Ectodermal cell (in vitro differentiated cells): ENCODE results near the gene DRD5. TPM values are rescaled to one million over a fixed set of nuclear protein-coding genes. Genes with fewer than 3 reads are reported as not detected.
A peak's percentile ranks its signal among the peaks of the same experiment; 100 is the strongest.
"Not testable (repeated sequence)": the region's sequence is repeated elsewhere in the genome, so short reads cannot be mapped to it uniquely, and the experiment has no call there.

ENCODE experiments used
- H3K27ac ChIP-seq: 2 replicates; pipeline ENCODE4 v1.7.0; 2013; ENCODE audit warnings: mild to moderate bottlenecking, low read depth, low read length; ENCODE audit not compliant: insufficient read depth, poor library complexity, severe bottlenecking
- H3K27me3 ChIP-seq: 2 replicates; pipeline ENCODE4 v1.7.0; 2013; ENCODE audit warnings: mild to moderate bottlenecking, low read length; ENCODE audit not compliant: insufficient read depth, control insufficient read depth, poor library complexity, severe bottlenecking
- H3K36me3 ChIP-seq: one replicate; pipeline ENCODE4 v1.7.0; 2013; ENCODE audit warnings: low read length; ENCODE audit not compliant: control insufficient read depth, insufficient read depth
- H3K4me1 ChIP-seq: one replicate; pipeline ENCODE4 v1.7.0; 2013; ENCODE audit warnings: low read length; ENCODE audit not compliant: control insufficient read depth, insufficient read depth
- H3K4me3 ChIP-seq: 2 replicates; pipeline ENCODE4 v1.7.0; 2013; ENCODE audit warnings: low read depth, low read length, control low read depth; ENCODE audit not compliant: insufficient read depth
- H3K9me3 ChIP-seq: 2 replicates; pipeline ENCODE4 v1.7.0; 2013; ENCODE audit warnings: mild to moderate bottlenecking, low read length, moderate library complexity; ENCODE audit not compliant: control insufficient read depth
- WGBS, 2 experiments: methylation state at CpG; one replicate each; pipeline ENCODE4 v1.1.7; 2013; ENCODE audit warnings: missing lambda C conversion rate in 2 of 2; 5-methylcytosine and 5-hydroxymethylcytosine counted together
- polyA plus RNA-seq, 4 experiments: library from polyadenylated mRNA; stranded (reverse); fragments of 50-300 nt; gene quantifications; one replicate each; pipeline ENCODE4 v1.2.3, GENCODE V29; 2013

Gene DRD5
- 0.33 TPM for polyA plus RNA-seq (2013, experiment 1 of 4)
- 0.16 TPM for polyA plus RNA-seq (2013, experiment 2 of 4)
- polyA plus RNA-seq (2013, experiment 3 of 4) = 0.16 TPM
- 0.53 TPM for polyA plus RNA-seq (2013, experiment 4 of 4)

DNA sequence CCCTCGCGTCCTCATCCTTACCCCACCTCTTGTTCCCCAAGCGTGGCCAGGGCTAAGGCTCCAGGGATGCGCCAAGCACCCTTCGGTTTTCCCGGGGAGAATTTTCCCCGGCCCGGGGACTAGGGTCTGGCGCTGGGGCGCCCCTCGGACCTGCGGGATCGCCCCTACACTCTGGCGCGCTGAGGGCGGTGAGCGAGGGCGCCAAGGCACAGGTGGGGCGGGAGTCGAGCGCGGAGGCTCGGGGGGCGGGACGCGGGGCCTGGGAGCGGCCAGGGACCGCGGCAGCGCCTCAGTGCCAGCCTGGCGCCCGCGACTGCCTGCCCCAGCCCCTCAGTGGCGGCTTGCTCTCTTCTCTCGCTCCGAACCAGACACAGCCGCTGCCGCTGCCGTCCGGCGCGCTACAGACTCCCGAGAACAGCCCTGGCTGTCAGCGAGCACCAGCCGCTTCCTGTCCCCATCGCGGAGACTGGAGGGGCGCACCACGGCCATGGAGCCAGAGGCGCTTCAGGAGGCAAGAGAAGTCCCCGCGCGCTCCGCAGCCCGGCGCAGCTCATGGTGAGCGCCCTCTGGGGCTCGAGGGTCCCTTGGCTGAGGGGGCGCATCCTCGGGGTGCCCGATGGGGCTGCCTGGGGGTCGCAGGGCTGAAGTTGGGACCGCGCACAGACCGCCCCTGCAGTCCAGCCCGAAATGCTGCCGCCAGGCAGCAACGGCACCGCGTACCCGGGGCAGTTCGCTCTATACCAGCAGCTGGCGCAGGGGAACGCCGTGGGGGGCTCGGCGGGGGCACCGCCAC, at the start of gene DRD5:
Gene DRD5 (plus strand): TSS at position 292 of the 793 bp plus-strand sequence. CDS start 396 bp downstream, at position 688.
- Histone ChIP-seq H3K27ac (no peak within 1 kb of the TSS), H3K4me1 (no peaks in the 10 kb centered on the region), H3K27me3 (peaks cover 46% of the 10 kb centered on the region), H3K36me3 (no peaks in the 10 kb centered on the region), H3K4me3 (peak within 1 kb of the TSS; percentile 36), H3K9me3 (no peaks in the 10 kb centered on the region)
- 9% methylated on average over 78 of the region's 78 CpGs for WGBS, 2 experiments

DNA sequence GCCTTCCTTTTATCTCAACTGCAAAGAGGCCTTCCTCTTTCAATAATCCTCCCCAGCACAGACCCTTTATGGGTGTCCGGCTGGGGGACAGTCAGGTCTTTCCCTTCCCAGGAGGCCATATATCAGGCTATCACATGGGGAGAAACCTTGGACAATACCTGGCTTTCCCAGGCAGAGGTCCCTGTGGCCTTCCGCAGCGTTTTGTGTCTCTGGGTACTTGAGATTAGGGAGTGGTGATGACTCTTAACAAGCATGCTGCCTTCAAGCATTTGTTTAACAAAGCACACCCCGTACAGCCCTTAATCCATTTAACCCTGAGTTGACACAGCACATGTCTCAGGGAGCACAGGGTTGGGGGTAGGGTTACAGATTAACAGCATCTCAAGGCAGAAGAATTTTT, 49.2 kb upstream of the DRD5 start:
- H3K4me3 ChIP-seq, H3K27ac ChIP-seq, H3K27me3 ChIP-seq, H3K9me3 ChIP-seq, H3K4me1 ChIP-seq, H3K36me3 ChIP-seq: not testable (repeated sequence)
- 35 to 53% methylated on average over 3 to 4 of the region's 4 CpGs for WGBS, 2 experiments

DNA sequence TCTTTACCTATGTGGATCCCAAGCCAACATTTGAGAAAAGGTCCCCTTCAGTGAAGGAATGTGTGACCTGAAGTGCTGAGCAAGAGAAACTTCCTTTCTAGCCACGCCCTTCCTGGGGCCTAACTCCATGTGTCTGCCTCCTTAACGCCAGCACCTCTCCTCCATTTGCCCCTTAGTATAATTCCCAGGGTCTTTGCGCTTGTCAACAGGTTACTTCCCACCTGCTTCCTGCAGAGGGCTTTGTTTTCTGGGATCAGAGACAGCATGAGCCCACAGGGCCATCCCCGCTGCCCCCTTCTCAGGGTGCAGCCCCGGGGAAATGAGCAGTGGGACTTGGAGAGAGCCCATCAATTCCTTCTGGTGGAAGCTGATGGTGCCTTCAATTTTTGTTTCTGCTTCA, 45.9 kb upstream of the DRD5 start:
- WGBS, 2 experiments = 68 to 73% methylated on average over 5 of the region's 5 CpGs
- Histone ChIP-seq H3K9me3 (no peaks in the 10 kb centered on the region), H3K4me1 (no peaks in the 10 kb centered on the region), H3K27me3 (no peaks in the 10 kb centered on the region), H3K36me3 (no peaks in the 10 kb centered on the region), H3K27ac (no peak overlapping the region), H3K4me3 (no peak overlapping the region)

DNA sequence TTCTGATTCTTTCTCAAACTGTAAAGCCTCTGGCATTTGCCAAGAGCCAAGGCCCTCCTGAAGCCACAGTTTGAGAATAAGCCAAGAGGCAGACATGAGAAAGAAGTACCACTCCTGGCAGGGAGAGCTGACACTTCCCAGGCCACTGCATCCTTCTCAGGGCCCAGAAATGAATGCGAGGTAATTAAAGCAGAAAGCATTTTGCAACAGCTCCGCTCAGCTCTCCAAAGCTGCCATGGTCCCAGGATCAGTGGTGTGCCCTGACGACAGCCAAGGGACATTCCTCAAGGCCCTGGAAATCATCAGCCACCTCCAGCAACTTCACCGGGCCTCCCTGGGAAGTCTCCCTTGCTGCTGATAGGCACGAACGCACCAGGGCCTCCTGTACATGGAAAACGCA, 44.2 kb upstream of the DRD5 start:
- WGBS, 2 experiments = 65 to 69% methylated on average over 7 of the region's 7 CpGs
- H3K9me3 ChIP-seq, H3K4me1 ChIP-seq, H3K27me3 ChIP-seq, H3K4me3 ChIP-seq, H3K36me3 ChIP-seq, H3K27ac ChIP-seq: not testable (repeated sequence)

DNA sequence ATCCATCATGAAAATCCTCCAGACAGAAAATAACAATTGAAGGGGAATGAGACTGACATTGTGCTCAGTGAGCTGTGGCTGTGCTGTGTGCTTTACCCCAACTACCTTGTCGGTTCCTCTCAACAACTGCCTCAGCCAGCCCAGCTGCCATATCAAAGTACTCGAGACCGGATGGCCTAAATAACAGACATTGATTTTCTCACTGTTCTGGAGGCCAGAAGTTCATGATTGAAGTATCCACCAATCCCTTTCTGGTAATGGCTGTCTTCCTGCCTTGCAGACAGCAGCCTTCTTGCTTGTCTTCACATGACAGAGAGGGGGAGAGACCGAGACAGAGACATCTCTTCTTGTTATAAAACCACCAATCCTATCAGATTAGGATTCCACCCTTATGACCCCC, 37.6 kb upstream of the DRD5 start:
- WGBS, 2 experiments = 87 to 91% methylated on average over 3 to 4 of the region's 4 CpGs

DNA sequence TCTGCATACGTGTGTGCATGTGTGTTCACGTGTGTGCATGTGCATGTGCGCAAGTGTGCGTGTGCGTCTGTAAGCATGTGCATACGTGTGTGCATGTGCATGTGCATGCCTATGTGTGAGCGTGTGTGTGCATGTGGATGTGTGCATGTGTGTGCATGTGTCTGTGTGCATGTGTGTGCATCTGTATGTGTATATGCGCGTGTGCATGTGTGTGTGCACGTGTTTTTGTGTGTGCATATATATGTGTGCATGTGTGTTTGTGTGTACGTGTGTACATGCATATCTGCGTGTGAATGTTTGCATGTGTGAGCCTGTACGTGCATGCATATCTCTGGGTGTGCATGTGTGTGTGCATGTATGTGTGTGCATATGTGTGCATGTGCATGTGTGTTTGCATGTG, 35.7 kb upstream of the DRD5 start:
- H3K4me3 ChIP-seq = no peak overlapping the region
- H3K27me3 ChIP-seq = no peaks in the 10 kb centered on the region
- no peaks in the 10 kb centered on the region for H3K4me1 ChIP-seq
- no peaks in the 10 kb centered on the region for H3K36me3 ChIP-seq
- 92 to 95% methylated on average over 13 of the region's 13 CpGs for WGBS, 2 experiments
- no peaks in the 10 kb centered on the region for H3K9me3 ChIP-seq
- H3K27ac ChIP-seq = no peak overlapping the region

More for the DNA sequence above, 37.6 kb upstream of the DRD5 start:
- H3K9me3 ChIP-seq, H3K4me3 ChIP-seq, H3K27ac ChIP-seq, H3K4me1 ChIP-seq, H3K27me3 ChIP-seq, H3K36me3 ChIP-seq: not testable (repeated sequence)

DNA sequence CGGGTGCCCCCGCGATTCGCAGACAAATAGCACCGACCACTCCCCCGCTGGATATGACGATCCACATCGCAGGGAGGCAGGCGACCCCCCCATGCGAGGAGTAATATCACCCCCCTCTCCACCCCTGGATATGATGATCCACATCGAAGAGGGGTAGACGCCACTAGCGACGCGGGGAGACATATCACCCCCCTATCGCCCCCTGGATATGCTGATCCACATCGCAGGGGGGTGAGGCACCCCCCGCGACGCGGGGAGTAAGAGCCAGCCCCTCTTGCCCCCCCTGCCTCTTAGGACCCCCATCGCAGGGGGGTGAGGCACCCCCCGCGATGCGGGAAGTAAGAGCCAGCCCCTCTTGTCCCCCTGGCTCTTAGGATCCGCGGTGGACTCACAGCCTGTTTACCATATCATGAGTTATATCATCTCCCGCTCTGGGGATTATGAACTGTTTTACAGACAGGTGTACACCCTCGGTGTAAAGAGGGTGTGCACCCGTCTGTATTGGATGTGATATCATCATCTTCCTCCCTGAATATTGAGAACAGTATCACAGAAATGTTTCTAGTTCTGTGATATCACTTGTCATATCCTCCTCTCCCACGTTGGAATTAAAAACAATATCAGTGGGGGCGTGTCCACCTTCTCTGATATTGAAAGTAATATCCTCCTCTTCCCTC, 22.7 kb upstream of the DRD5 start:
- no peak overlapping the region for H3K27ac ChIP-seq
- H3K4me3 ChIP-seq = no peak overlapping the region
- H3K27me3 ChIP-seq = peaks cover 12% of the 10 kb centered on the region
- H3K36me3 ChIP-seq = no peaks in the 10 kb centered on the region
- 66 to 69% methylated on average over 31 to 32 of the region's 32 CpGs for WGBS, 2 experiments
- H3K9me3 ChIP-seq = no peaks in the 10 kb centered on the region
- no peaks in the 10 kb centered on the region for H3K4me1 ChIP-seq

DNA sequence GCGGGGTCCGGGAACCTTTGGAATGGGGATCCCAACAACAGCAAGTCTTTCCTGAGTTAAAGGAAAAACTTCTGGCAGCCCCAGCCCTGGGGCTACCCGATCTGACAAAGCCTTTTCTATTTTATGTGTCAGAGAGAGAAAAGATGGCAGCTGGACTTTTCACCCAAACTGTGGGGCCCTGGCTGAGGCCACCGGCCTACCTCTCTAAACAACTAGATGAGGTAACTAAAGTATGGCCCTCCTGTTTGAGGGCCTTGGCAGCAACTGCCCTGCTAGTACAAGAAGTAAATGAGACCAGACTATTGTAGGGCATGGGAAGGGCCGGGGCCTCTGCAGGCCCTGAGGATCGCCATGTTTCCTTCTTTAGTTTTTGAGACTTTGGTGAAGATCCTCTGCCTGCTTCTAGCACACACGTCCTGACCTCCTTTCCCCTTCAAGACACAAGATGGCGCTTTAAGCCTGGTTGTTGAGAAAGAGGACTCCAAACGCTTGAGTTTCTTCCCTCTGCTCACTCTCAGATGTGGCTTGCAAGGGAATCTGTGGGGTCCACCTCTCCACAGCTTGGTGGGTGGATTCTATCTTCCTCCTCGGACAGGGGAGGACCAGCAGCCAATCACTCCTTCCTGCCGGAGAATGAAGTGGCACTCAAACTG, 18.5 kb upstream of the DRD5 start:
- H3K27ac ChIP-seq = no peak overlapping the region
- peaks cover 12% of the 10 kb centered on the region for H3K27me3 ChIP-seq
- no peaks in the 10 kb centered on the region for H3K36me3 ChIP-seq
- H3K4me1 ChIP-seq = no peaks in the 10 kb centered on the region
- H3K9me3 ChIP-seq = no peaks in the 10 kb centered on the region
- H3K4me3 ChIP-seq = no peak overlapping the region
- 47 to 48% methylated on average over 11 of the region's 11 CpGs for WGBS, 2 experiments

DNA sequence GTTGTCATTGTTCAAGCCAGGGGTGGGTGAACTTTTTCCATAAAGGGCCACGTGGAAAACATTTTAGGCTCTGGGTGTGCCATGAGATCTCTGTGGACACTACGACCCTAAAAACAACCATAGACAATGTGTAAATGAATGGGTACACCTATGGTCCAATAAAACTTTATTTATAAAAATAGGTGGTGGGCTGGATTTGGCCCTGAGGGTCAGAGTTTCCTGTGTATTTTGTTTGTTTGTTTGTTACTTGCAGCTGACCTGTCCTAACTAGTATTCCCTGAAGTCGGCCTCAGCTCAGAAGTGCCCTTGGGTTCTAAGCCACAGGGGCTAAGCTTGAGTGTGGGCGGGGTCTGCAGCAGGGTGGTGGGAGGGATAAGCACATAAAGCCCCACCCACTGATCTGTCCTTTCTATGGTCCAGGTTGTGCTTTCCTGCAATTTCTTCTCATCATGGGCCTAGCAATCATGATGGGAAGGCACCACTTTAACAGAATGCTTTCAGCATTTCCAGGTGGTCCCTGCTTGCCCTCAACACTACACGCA, 17.2 kb upstream of the DRD5 start:
- no peak overlapping the region for H3K4me3 ChIP-seq
- 82 to 83% methylated on average over 5 of the region's 5 CpGs for WGBS, 2 experiments
- H3K27ac ChIP-seq = no peak overlapping the region
- H3K27me3 ChIP-seq = peaks cover 3% of the 10 kb centered on the region
- no peaks in the 10 kb centered on the region for H3K9me3 ChIP-seq
- no peaks in the 10 kb centered on the region for H3K4me1 ChIP-seq
- no peaks in the 10 kb centered on the region for H3K36me3 ChIP-seq

DNA sequence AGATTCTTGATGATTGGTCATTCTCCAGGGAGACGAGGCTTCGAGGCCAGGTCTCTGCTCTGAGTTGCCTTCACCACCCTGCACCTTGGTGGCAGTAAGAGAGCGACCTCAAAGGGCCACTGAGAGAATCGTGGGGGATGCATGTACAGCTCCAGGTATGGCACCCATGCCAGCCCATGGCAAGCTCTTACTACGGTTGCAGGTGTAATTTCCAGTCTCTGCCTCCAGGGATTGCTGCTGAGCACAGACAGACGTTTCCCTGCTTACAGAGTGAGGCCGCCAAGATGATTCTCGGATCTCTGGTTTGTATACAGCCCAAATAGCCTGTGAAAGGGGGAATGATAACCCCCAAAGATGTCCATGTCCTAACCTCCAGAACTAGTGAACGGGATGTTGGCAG, 16.3 kb upstream of the DRD5 start:
- H3K27me3 ChIP-seq = no peaks in the 10 kb centered on the region
- WGBS, 2 experiments = 52 to 55% methylated on average over 9 of the region's 9 CpGs

More for the DNA sequence above, 16.3 kb upstream of the DRD5 start:
- Histone ChIP-seq H3K36me3 (no peaks in the 10 kb centered on the region), H3K27ac (no peak overlapping the region), H3K4me1 (no peaks in the 10 kb centered on the region), H3K4me3 (no peak overlapping the region), H3K9me3 (no peaks in the 10 kb centered on the region)
